Natural killer cell (primary cell): ENCODE data around the gene CACNA1S. TPM values are rescaled to one million over a fixed set of nuclear protein-coding genes. Genes with fewer than 3 reads are reported as not detected.
A peak's percentile ranks its signal among the peaks of the same experiment; 100 is the strongest.

Experiments
- ATAC-seq, 3 donors: fragments of 150-1000 bp in 2 of 3; fragments of 200-7000 bp in 1 of 3; cut with Tn5 transposase; 1 replicate in 1 of 3; 2 replicates in 2 of 3; pipeline ENCODE4 v1.10.0; 2021; ENCODE audit warnings: mild to moderate bottlenecking in 2 of 3, moderate library complexity in 2 of 3
- DNase-seq, 2 donors: peaks; one replicate each; pipeline versions ENCODE4 v3.0.0 to v3.0.0-alpha.2; 2013 to 2021; ENCODE audit warnings: mixed read lengths in 1 of 2
- H3K27ac ChIP-seq: one replicate; pipeline ENCODE4 v1.5.1; 2013; ENCODE audit warnings: mild to moderate bottlenecking, low read length
- H3K27me3 ChIP-seq: one replicate; pipeline ENCODE4 v1.6.1; 2013; ENCODE audit warnings: low read length; ENCODE audit not compliant: control insufficient read depth, insufficient read depth
- H3K36me3 ChIP-seq: one replicate; pipeline ENCODE4 v1.6.1; 2013; ENCODE audit warnings: low read length; ENCODE audit not compliant: control insufficient read depth, insufficient read depth
- H3K4me1 ChIP-seq: one replicate; pipeline ENCODE4 v1.6.1; 2013; ENCODE audit warnings: low read length; ENCODE audit not compliant: control insufficient read depth, insufficient read depth
- H3K4me3 ChIP-seq: one replicate; pipeline ENCODE4 v1.5.1; 2013; ENCODE audit warnings: low read length
- H3K9me3 ChIP-seq: one replicate; pipeline ENCODE4 v1.6.1; 2013; ENCODE audit warnings: low read length; ENCODE audit not compliant: control insufficient read depth, insufficient read depth
- H3K27ac Mint-ChIP-seq, 2 donors: one replicate each; pipeline ENCODE4 v1.8.0; 2022; ENCODE audit warnings: mild to moderate bottlenecking in 2 of 2, mixed read lengths in 2 of 2, moderate library complexity in 1 of 2
- H3K27me3 Mint-ChIP-seq, 2 donors: one replicate each; pipeline ENCODE4 v1.8.0; 2022; ENCODE audit warnings: low read depth in 2 of 2, mixed read lengths in 2 of 2
- H3K36me3 Mint-ChIP-seq: one replicate; pipeline ENCODE4 v1.8.0; 2022; ENCODE audit warnings: mixed read lengths
- H3K4me1 Mint-ChIP-seq, 2 donors: one replicate each; pipeline ENCODE4 v1.8.0; 2022; ENCODE audit warnings: mixed read lengths in 2 of 2
- H3K4me3 Mint-ChIP-seq: one replicate; pipeline ENCODE4 v1.8.0; 2022; ENCODE audit warnings: mild to moderate bottlenecking, moderate library complexity, mixed read lengths
- H3K9me3 Mint-ChIP-seq, 2 donors: one replicate each; pipeline ENCODE4 v1.8.0; 2022; ENCODE audit warnings: mixed read lengths in 2 of 2
- whole genome bisulfite sequencing: methylation state at CpG from one replicate; pipeline ENCODE4 v1.1.7; 2013; ENCODE audit warnings: missing lambda C conversion rate; ENCODE audit not compliant: insufficient coverage; 5-methylcytosine and 5-hydroxymethylcytosine counted together
- intact Hi-C: fragments of 100-400 bp; cut with micrococcal nuclease; formaldehyde crosslinking; loops from one replicate; pipeline ENCODE4 v1.14.2; 2022
- total RNA-seq, 4 donors: library from RNA; stranded (reverse); fragments of 120-200 nt in 1 of 4; gene quantifications; one replicate each; pipeline versions ENCODE4 v1.2.3 to v1.2.4, GENCODE V29; 2013 to 2022
- TF ChIP-seq, protein P1 (sequence below): fragments of 200-600 bp; IDR thresholded peaks from one replicate; pipeline ENCODE4 v1.8.0; 2022; ENCODE audit warnings: antibody characterized with exemption

CACNA1S gene
- total RNA-seq, 3 donors from 2014 or later (not counting 1 experiment from before 2014, with no cell fraction given), result not detected

DNA sequence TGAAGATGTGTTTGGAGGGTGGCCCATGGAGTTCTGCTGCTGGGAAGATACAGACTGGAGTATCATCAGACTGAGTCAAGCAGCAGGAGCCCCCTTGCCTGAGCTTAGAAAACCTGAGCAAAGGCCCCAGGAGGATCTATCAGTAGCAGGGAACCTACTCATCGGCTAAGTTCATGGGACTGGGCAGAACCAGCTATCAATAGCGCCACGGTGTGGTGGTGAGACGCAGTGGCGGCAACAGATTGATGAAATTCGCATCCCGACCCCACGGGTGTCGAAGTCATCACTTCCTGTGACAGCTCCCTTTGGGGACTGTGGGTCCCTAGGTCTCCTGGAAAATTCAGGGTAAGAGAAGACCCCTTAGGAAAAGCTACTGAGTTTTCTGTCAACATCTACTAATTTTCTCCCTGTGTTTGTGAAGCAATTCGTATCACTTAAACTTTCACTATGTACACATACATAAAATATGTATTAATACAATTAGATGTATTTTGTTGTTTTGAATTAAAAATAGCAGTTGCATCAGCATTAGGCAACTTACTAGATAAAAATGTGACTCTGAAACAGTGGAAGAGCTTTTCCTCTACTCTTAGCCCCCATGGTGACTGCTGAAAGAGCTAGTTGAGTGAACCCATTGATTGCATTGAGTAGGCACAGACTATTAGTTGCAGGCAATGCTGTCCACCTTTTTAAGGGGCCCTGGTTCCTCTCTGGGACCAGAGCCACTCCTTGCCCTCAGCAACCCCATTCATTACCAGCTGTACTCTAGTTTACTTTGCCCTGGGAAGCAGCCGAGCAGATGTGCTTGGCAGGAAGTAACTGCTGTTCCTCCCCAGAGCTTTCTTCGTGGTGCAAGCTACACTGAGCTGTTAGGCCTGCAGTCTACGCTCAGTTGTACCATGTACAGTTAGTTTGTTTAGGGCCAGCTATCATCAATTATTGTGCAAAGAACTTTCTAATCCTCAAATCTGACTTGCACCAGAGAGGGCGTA, 7.3 kb upstream of the CACNA1S start:
- no peaks in the 10 kb centered on the region for H3K36me3 Mint-ChIP-seq
- no peak overlapping the region for H3K4me3 ChIP-seq
- 25% methylated on average over 13 of the region's 14 CpGs for WGBS
- peaks cover 12 to 18% of the 10 kb centered on the region in 2 donors for H3K27me3 Mint-ChIP-seq
- DNase-seq (peak; percentile 33 to 75), ATAC-seq (peak; percentile 50 to 54 (median 54))
- H3K9me3 Mint-ChIP-seq, result no peaks in the 10 kb centered on the region
- H3K36me3 ChIP-seq, result no peaks in the 10 kb centered on the region
- H3K4me1 Mint-ChIP-seq, result peaks cover 2 to 6% of the 10 kb centered on the region in 2 donors
- H3K4me3 Mint-ChIP-seq, result no peak overlapping the region
- peaks cover 7% of the 10 kb centered on the region for H3K27me3 ChIP-seq
- H3K27ac Mint-ChIP-seq, result no peak overlapping the region
- H3K4me1 ChIP-seq, result peaks cover 3% of the 10 kb centered on the region
- no peak overlapping the region for H3K27ac ChIP-seq
- intact Hi-C loops, result loop anchor here (2.0 kb wide), 1 partner anchor 33 kb away; no protein-coding TSS in a partner anchor
- TF ChIP-seq, protein P1, sequence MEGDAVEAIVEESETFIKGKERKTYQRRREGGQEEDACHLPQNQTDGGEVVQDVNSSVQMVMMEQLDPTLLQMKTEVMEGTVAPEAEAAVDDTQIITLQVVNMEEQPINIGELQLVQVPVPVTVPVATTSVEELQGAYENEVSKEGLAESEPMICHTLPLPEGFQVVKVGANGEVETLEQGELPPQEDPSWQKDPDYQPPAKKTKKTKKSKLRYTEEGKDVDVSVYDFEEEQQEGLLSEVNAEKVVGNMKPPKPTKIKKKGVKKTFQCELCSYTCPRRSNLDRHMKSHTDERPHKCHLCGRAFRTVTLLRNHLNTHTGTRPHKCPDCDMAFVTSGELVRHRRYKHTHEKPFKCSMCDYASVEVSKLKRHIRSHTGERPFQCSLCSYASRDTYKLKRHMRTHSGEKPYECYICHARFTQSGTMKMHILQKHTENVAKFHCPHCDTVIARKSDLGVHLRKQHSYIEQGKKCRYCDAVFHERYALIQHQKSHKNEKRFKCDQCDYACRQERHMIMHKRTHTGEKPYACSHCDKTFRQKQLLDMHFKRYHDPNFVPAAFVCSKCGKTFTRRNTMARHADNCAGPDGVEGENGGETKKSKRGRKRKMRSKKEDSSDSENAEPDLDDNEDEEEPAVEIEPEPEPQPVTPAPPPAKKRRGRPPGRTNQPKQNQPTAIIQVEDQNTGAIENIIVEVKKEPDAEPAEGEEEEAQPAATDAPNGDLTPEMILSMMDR, result peak; percentile 61
- H3K9me3 ChIP-seq, result no peaks in the 10 kb centered on the region

- H3K4me1 ChIP-seq, result peaks cover 9% of the 10 kb centered on the region
- TF ChIP-seq, protein P1, result no peak
- no peak for DNase-seq
- no peak overlapping the region for H3K4me3 ChIP-seq
- H3K4me3 Mint-ChIP-seq, result no peak overlapping the region
- H3K27ac ChIP-seq, result no peak overlapping the region
- H3K36me3 ChIP-seq, result no peaks in the 10 kb centered on the region
- H3K27me3 Mint-ChIP-seq, result peaks cover 7 to 13% of the 10 kb centered on the region in 2 donors
- H3K4me1 Mint-ChIP-seq, result peaks cover 8 to 12% of the 10 kb centered on the region in 2 donors
- ATAC-seq, result no peak
- no peak overlapping the region for H3K27ac Mint-ChIP-seq
- intact Hi-C loops, result no loop called here
- peaks cover 7% of the 10 kb centered on the region for H3K27me3 ChIP-seq
- H3K9me3 ChIP-seq, result no peaks in the 10 kb centered on the region
- WGBS, result 94% methylated on average over 2 of the region's 2 CpGs
- no peaks in the 10 kb centered on the region for H3K9me3 Mint-ChIP-seq
- H3K36me3 Mint-ChIP-seq, result no peaks in the 10 kb centered on the region
Measured at GRCh38 chr1:201116091-201116490, 3.9 kb upstream of the CACNA1S start.

- no peak overlapping the region for H3K4me3 ChIP-seq
- no peak for ATAC-seq
- H3K36me3 Mint-ChIP-seq, result no peaks in the 10 kb centered on the region
- peaks cover 7 to 13% of the 10 kb centered on the region in 2 donors for H3K27me3 Mint-ChIP-seq
- WGBS, result 95% methylated on average over 25 of the region's 25 CpGs
- H3K4me1 ChIP-seq, result peaks cover 9% of the 10 kb centered on the region
- intact Hi-C loops, result no loop called here
- H3K27ac ChIP-seq, result no peak overlapping the region
- peak in 1 of 2 donors; percentile 11 for DNase-seq
- no peak overlapping the region for H3K4me3 Mint-ChIP-seq
- H3K36me3 ChIP-seq, result no peaks in the 10 kb centered on the region
- H3K9me3 ChIP-seq, result no peaks in the 10 kb centered on the region
- H3K4me1 Mint-ChIP-seq, result peaks cover 8 to 12% of the 10 kb centered on the region in 2 donors
- H3K27me3 ChIP-seq, result peaks cover 7% of the 10 kb centered on the region
- H3K9me3 Mint-ChIP-seq, result no peaks in the 10 kb centered on the region
- TF ChIP-seq, protein P1, result no peak
- H3K27ac Mint-ChIP-seq, result no peak overlapping the region
Measured at GRCh38 chr1:201115390-201115937, 3.2 kb upstream of the CACNA1S start.
